CD4-positive, alpha-beta T cell treated with Interleukin-21 for 1 hour (primary cell): ENCODE data around the gene NINL.
"Not testable (repeated sequence)": the region's sequence is repeated elsewhere in the genome, so short reads cannot be mapped to it uniquely, and the experiment has no call there.

Experiments
- DNase-seq: peaks from one replicate; pipeline ENCODE4 v3.0.0-alpha.2; 2020

The NINL gene

DNA sequence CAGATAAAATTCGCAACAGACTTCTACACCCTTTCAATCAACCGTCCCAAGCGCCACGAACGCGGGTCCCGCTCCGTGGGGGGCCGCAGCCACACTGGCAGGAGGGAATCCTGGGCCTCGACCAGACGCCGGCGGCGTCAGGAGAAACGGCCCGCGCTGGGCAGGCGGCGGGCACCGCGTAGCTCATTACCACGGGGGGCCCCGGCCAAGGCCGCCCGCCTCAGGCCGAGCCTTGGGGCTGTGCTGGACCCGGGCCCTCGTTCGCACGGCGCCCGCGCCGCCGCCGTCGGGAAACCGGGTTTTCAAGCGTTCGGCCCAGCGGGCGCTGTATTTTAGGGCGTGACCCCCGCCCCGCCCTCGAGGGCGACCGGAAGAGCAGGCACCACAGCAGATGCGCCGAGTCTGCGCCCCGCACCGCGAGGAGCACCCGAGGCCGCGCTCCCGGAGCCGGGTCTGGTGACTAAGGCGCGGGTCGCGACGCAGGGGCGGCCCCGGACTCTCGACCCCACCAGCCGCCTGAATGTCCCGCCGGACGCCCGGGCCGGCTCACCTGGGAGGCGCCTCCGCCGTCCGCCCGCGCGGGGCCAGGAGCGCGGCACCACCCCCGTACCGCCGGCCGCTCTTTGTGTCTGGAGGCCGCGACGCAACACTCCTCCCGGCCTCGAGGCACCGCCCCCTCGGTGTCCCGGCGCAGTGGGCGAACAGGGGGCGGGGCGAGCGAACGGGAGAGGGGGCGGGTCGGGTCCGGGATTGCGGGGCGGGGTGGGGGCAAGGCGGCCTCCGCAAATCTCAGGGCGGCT lies at the start of gene NINL:
Gene NINL (minus strand): TSS at position 627 of the 800 bp plus-strand sequence. CDS start 58,944 bp downstream, outside the sequence.
- peak; percentile 40 for DNase-seq

DNA sequence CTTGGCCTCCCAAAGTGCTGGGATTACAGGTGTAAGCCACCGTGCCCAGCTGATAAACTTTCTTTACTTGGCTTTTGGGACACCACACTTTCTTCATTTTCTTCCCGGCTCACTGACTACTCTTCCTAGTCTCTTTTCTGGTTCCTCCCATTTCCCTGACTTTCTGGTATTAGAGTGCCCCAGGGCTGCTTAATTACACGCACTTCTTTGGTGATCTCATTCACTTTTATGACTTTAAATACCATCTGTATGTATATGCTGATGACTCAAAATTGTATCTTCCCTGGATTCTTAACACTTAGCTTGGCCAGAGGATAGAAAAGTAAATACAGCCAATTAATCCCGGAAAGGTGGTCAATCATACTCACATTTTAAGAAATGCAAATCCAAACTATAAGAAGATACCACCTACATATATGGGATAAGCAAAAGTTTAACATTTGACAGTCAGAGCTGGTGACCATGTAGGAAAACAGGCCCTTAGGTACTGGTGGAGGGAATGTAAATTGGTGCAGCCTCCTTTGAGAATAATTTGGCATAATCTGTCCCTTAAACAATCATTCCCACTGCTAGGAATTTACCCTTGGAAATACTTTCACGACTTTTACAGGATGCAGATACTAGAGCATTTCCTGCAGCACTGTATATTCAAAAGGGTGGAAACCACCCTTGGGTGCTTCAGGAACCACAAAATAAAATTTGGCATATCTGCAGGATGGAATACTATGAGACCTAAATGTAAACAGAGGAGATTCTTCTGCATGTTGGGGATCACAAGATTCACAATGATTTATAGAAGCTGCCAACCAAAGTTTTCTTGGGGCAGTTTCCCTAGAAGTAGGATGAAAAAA lies 47.8 kb upstream of the NINL start:
- no peak for DNase-seq

DNA sequence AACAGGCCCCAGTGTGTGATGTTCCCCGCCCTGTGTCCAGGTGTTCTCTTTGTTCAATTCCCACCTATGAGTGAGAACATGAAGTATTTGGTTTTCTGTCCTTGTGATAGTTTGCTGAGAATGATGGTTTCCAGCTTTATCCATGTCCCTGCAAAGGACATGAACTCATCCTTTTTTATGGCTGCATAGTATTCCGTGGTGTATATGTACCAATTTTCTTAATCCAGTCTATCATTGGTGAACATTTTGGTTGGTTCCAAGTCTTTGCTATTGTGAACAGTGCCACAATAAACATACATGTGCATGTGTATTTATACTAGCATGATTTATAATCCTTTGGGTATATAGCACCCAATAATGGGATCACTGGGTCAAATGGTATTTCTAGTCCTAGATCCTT lies 45.3 kb upstream of the NINL start:
- not testable (repeated sequence) for DNase-seq

DNA sequence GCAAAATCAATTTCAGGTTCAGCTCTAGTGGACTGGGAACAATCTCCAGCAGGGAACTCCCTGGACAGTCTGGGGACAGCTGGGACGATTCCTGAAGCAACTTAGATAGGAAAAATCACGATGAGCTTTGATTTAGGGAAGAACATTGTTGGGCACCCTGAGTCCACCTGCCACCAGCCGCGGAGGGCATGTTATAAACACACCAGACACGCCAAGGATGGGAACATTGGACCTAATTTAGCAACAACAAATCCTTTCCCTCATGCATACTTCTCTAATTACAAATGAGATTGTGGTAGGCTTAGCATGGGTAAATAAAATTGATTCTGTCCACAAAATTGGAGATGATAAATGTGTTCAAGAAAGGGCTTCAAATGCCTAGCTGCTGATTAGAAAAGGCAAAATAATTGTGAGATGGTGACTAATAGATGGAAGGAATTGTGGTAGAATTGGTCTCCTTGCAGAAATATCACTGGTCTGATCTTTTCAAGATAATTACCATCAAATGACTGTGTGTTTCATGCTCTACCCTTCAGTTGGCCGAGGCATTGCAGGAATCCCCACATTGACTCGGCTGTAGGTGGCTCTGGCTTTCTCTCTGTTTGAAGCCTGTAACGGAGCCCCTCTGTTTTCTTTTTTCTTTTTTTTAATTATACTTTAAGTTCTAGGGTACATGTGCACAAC lies 44.6 kb upstream of the NINL start:
- no peak for DNase-seq

DNA sequence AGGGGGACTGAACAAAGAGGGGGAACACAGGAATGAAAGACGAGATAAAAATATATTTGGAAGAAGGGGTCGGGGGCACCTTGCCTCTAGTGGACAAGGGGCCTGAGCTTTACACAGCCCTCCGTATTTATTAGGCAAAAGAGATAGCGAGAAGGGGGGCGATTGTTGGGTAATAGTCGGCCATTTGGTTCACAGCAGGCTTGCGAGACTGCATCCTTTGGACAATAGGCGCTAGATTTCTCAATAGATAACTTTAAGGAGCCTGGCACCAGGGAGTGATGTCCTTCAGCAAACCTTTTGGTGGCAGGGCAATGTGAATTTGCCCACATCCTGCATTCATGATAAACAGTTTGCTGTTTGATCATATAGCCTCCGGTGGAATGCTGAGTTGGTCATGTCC lies 41.4 kb upstream of the NINL start:
- no peak for DNase-seq

DNA sequence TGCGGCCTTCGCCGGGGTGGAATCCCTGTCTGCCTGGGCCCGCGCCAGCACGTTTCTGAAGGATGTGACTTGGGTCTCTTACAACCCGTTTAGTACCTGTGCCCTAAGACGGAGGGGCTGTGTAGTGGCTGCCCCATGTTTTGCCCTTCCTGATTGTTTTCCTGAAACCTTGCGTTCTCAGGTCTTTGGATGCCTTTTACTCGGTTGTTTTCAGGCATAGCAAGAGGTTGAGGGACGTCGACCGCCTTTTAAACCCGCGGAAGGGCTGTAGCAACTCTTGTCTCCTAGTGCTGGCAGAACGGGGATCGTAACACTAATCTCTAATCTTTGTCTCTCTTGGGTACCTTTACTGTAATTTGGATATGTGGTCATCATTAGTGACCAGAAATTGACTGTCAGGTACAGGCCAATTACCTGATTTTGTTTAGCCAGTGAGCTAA lies 39.2 kb upstream of the NINL start:
- DNase-seq: no peak

DNA sequence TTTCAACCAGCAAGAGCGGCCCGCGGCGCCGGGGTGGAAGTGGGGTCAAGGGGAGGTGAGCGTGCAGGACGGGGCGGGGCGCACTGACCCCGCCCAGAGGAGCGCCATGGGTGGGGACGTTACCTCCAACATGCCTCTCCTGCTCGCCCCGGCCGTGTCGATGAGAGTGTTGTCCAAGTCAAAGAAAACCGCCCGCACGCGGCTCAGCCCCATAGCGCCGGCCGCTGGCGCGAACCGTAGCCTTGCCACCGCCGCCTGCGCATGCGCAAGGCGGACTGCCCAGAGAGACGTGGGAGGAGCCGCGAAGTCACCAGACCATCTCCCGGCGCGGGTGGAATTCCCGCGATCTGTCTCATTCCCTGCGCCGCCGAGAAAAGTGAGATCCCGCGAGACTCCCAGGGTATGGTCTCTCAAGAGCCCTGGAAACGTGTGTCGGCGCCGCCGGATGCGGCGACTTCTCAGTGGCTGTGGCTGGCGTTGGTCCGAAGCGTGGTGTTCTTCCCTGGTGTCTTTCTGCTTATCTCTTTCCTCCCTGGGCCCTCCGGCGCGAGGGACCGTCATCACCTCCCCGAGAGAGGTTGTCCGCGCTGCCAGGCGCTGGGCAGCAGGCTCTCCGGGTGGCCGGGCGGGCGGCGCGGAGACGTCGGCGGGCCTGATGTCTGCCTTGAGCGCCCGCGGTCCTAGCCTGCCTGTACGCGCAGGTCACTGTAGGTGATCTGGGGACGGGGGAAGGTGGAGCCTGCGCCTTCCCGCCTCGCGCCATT lies 38.6 kb upstream of the NINL start, which contains the start of gene NANP:
Gene NANP (minus strand): TSS at position 279 of the 764 bp plus-strand sequence. CDS start 66 bp downstream, at position 213.
- peak; percentile 91 for DNase-seq

DNA sequence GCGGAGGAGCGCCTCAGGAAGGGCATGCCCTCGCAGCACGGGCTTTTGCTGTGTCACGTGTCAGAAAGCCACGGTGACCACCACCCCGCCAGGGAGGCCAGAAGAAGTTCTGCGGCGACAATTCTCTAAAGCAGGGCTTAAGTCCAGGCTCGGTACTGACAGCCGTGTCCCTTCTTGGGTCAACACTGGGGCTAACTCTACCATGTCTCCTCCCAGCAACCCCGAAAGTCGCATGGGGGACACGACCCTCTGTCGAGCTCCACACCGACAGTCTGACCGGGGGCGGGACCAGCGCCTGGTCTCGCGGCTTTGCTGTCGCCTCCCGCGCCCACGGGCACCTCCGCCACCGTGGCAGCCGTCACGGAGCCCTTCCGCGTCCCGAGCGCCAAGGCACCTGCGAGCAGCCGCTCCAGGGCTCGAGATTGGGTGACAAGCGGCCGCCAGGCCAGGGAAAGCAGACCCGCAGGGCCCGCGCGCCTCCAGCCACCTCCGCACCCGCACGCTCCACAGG lies 37.9 kb upstream of the NINL start:
- no peak for DNase-seq

DNA sequence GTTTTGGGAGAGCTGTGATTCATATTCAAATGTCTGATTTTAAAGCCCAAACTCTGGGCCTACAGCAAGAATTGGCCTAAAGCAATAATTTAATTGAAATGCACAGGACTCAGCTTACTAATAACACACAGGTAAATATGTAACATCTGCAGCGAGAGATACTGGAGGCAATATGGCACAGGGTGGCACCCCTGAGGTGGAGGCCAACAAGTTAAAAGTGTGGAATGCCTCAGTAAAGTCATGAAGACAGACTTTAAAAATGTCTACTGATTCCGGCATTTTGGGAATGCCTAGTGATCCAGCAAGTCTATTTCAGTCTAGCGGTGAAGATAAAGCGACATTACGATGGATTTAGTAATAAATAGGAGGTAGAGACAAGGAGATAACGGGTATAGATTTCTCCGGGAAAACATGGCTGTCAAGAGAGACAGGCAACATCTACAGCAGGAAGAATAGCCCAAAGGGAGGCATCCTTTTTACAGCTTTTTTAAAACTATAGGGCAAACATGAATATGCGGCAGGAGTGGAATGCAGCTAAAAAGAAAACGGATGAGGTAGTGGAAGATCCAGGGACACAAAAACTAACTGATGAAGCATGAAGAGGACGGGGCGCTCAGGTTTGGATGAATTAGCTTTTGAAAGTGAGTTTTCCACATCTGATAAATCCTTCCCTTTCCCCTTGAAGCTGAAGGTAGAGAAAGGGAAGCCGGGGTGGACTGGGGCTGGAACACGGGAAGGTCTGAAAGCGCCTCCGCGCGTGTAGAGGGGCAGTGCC lies 37.3 kb upstream of the NINL start:
- no peak for DNase-seq

DNA sequence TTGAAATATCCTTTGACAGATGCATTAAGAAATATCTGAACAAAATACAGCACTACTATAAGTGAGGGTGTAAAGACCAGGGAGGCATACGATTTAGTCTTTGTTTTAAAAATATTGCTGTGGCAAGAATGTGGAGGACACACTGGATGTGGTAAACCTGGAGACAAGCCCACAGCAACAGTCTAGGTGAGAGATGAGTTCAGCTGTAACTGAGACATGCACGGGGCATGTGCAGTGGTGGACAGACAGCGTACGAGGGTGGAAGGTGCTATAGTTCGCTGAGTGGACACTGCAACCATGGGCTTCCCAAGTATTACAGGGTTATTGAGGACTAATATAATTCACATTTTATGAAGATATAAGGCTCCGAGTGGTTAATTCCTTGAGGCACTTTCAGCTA lies 36.7 kb upstream of the NINL start:
- no peak for DNase-seq

DNA sequence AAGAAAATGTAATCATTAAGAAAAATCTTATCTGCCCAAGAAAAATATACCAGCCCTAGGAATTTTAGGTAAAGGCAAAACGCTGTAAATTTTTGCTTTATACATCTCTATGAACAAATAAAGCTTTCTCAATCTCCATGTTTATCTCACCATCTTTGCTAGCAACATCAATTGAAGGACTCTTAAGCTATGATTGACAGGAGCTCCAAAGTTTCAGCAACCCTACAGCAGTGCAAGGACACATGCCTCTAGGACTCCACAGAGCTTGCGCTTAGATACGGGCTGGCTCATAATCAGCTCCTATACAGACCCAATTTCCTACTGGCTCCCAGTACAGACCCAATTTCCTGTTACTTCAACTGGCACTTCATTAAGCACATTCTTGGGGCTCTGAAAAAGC lies 34.2 kb upstream of the NINL start:
- DNase-seq: no peak

DNA sequence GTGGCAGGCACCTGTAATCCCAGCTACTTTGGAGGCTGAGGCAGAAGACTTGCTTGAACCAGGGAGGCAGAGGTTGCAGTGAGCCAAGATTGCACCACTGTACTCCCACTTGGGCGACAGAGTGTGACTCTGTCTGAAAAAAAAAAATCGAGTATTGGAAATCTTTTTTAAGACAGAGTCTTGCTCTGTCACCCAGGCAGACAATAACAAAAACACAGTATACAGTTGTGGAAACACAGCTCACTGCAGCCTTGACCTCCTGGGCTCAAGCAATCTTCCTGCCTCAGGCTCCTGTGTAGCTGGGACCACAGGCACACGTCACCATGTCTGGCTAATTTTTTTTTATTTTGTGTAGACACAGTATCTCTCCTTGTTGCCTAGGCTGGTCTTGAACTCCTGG lies 23.4 kb upstream of the NINL start:
- no peak for DNase-seq

DNA sequence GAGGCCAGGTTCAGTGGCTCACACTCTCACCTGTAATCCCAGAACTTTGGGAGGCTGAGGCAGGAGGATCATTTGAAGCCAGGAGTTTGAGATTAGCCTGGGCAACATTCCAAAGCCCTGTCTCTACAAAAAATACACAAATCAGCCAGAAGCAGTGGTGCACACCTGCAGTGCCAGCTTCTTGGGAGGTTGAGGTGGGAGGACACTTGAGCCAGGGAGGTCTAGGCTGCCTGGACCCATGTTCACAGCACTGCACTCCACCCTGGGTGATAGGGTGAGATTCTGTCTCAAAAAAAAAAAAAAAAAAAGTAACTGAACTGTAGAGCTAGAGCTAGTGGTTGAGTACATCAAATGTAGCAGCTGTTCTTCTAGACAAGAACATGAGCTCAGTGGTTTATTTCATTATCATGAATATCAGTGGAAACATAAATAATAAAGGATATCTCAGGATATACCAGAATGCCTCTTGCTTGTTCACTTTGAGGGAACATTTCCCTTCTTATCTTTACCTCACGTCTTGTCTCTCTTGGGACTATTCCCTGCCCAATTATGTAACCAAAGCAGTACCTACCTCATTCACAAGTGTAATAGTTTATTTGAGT lies 20.9 kb upstream of the NINL start:
- no peak for DNase-seq

DNA sequence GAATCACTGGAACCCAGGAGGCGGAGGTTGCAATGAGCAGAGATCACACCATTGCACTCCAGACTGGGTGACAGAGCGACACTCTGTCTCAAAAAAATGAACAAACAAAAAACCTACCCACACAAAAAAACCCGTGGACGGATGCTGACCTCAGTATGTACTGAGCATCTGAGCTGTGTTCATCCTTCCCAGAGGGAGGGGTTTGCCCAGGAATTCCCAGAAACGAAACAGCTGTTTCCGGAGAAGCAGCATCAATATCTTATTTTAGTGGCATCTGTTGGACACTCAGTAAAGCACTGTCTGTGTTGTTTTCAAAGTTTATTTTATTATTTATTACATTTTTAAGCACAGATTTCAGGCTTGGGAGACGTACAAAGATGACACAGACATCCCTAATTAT lies 19.8 kb upstream of the NINL start:
- DNase-seq: no peak

DNA sequence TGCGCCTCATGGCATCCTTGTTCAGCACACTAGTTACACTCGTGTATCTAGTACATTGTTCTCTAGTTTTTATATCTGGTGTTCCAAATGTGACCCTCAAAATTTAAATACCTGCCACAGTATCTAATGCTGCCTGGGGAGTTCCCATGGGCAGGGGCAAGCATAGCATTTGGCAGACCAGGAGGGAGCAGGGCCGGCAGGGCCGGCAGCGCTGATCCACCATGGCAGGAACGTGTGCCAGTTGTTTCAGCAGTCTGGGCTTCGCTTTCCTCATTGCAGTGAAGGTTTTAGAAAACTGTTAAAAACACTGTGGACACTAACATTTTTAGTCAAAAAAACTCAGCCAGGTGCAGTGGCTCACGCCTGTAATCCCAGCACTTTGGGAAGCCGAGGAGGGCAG lies 19.3 kb upstream of the NINL start:
- DNase-seq: no peak

DNA sequence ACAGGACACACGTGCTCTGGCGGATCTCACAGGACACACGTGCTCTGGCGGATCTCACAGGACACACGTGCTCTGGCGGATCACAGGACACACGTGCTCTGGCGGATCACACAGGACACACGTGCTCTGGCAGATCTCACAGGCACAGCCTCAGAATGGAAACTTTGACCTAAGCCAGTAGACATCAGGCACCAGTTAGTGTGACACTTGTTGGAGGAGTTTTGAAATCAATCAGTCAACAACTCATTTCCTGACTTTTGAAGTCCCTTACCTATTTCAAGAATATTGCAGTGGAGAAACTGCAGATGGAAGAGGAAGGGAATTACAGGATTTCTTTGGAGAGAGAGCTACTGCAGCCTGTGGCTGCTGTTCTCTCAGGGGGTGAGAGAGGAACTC lies 17.6 kb upstream of the NINL start:
- not testable (repeated sequence) for DNase-seq

DNA sequence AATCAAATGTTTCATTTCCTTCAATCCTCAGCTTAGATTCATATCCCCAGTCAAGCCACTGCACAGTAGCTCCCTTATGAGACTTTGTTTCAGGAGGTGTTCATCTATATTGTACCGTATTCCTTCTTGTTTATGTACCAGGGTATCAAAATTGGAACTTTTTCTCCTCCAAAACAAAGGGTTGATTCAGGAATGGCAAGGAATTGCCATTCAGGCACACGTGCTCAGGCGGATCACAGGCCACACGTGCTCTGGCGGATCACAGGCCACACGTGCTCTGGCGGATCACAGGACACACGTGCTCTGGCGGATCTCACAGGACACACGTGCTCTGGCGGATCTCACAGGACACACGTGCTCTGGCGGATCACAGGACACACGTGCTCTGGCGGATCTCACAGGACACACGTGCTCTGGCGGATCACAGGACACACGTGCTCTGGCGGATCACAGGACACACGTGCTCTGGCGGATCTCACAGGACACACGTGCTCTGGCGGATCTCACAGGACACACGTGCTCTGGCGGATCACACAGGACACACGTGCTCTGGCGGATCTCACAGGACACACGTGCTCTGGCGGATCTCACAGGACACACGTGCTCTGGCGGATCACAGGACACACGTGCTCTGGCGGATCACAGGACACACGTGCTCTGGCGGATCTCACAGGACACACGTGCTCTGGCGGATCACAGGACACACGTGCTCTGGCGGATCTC lies 17.0 kb upstream of the NINL start:
- DNase-seq: not testable (repeated sequence)

DNA sequence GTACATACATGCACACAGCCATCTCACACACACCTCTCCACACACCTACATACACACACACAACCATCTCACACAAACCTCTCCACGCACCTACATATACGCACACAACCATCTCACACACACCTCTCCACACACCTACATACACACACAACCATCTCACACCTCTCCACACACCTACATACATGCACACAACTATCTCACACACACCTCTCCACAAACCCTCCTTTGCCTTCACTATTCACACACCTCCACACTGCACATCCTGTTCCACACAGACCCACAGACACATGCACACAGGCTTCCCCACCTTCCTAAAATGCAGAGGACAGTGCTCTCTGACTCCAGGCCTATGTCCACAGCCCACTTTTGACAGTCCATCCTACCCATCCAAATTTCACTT lies 16.3 kb upstream of the NINL start:
- no peak for DNase-seq

DNA sequence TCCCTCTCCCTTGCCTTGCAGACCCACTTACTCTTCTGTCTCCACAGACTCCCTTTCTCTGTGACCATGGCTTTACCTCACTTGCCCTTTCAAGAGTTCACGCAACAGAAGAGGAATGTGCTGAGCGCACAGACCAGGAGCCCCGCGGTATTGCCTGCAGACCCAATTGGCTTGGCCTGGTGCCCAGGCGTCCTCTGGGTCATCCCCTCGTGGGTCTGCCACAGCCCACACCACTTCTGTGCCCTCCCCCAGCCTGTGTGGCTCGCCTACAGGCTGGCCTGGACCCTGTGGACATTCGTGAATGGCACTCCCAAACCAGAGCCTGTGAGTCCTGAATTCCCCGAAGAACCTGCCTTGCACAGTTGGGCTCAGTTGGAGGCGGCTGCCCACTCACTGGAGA lies 15.3 kb upstream of the NINL start:
- DNase-seq: no peak

DNA sequence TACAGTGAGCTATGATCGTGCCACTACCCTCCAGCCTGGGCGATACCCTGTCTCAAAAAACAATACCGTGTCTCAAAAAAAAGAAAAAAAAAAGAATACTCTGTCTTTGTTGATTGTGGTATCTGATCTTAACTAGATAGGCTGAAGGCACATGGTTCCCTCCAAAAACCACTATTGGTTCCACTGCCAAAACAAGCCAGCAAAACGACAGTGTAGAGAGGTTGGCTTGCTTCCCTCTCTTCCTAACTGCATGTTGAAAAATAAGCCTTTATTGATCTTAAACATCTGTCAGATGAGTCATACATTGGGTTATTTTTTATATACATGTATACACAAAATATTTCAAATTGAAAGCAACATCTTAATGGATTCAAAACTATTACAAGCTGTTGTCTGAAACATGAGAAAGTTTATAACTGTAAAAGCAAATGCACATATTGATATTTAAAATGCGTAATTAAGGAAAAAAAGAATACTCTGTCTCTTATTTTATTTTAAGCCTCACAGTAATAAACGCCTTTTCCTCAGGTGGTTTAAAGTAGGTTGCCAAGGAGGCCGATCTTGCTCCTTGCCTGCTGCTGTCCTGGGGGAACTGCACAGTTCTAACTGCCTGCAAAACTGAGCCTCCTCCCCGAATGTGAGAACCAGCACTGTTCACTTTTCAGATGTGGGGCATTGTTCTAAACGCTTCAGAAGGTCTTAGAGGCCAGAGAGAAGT lies 7.0 kb upstream of the NINL start:
- no peak for DNase-seq
